Uterus (tissue), 2 donors: Measurements from ENCODE around the gene SLC2A9.

Source experiments
- CTCF ChIP-seq, 4 experiments: fragments of 200-600 bp in 2 of 4; fragments of 450-650 bp in 2 of 4; sonication (generic) in 2 of 4; IDR thresholded peaks; one replicate each; pipeline ENCODE4 v1.5.1; 2016 to 2019; ENCODE audit warnings: antibody characterized with exemption in 4 of 4, mild to moderate bottlenecking in 2 of 4, moderate library complexity in 1 of 4
- POLR2A ChIP-seq, 2 donors: fragments of 450-650 bp; IDR thresholded peaks; one replicate each; pipeline ENCODE4 v1.6.1; 2016; ENCODE audit warnings: antibody characterized with exemption in 2 of 2, mild to moderate bottlenecking in 1 of 2, moderate library complexity in 1 of 2

- no peak for TF ChIP-seq CTCF (IDR thresholded peaks at IDR 0.05)
- no peak for TF ChIP-seq POLR2A (IDR thresholded peaks at IDR 0.05)
Observed at GRCh38 chr4:9826551-9826950, 194.7 kb downstream of the SLC2A9 start.
